ENCODE data around the gene PKP1. TPM values are rescaled to one million over a fixed set of nuclear protein-coding genes. Genes with fewer than 3 reads are reported as not detected.

Gene PKP1
- total RNA-seq, 1 donor from 2014 or later = not detected

GRCh38 chr1:201299968-201300367, 16.7 kb downstream of the PKP1 start:
- H3K27ac ChIP-seq = no peak overlapping the region
- no peaks in the 10 kb centered on the region for H3K9me3 ChIP-seq
- no peaks in the 10 kb centered on the region for H3K4me1 ChIP-seq
- intact Hi-C loops (cut with DNase I) = no loop called here
- no peaks in the 10 kb centered on the region for H3K27me3 ChIP-seq
- no peak overlapping the region for H3K4me3 ChIP-seq
- no peak for DNase-seq (ENCODE audit: low spot score in 2 of 2)
- TF ChIP-seq CTCF (IDR thresholded peaks at IDR 0.05) = no peak
- H3K36me3 ChIP-seq = no peaks in the 10 kb centered on the region

GRCh38 chr1:201300641-201301040, 17.3 kb downstream of the PKP1 start:
- DNase-seq (ENCODE audit: low spot score in 2 of 2) = no peak
- TF ChIP-seq CTCF (IDR thresholded peaks at IDR 0.05) = no peak

GRCh38 chr1:201302163-201303152, 19.2 kb downstream of the PKP1 start:
- no peak for DNase-seq (ENCODE audit: low spot score in 2 of 2)
- Histone ChIP-seq H3K27me3 (no peaks in the 10 kb centered on the region), H3K27ac (no peak overlapping the region), H3K4me1 (no peaks in the 10 kb centered on the region), H3K4me3 (no peak overlapping the region), H3K9me3 (no peaks in the 10 kb centered on the region), H3K36me3 (no peaks in the 10 kb centered on the region)
- TF ChIP-seq CTCF (IDR thresholded peaks at IDR 0.05) = no peak
- intact Hi-C loops (cut with DNase I) = no loop called here

More at GRCh38 chr1:201300641-201301040, 17.3 kb downstream of the PKP1 start:
- no peak overlapping the region for H3K4me3 ChIP-seq
- no peaks in the 10 kb centered on the region for H3K9me3 ChIP-seq
- H3K4me1 ChIP-seq = no peaks in the 10 kb centered on the region
- no peak overlapping the region for H3K27ac ChIP-seq
- intact Hi-C loops (cut with DNase I) = no loop called here
- no peaks in the 10 kb centered on the region for H3K27me3 ChIP-seq
- H3K36me3 ChIP-seq = no peaks in the 10 kb centered on the region

- no peak for DNase-seq (ENCODE audit: low spot score in 2 of 2)
- no peak overlapping the region for H3K4me3 ChIP-seq
- H3K27ac ChIP-seq = no peak overlapping the region
- no peaks in the 10 kb centered on the region for H3K4me1 ChIP-seq
- no peaks in the 10 kb centered on the region for H3K36me3 ChIP-seq
- TF ChIP-seq CTCF (IDR thresholded peaks at IDR 0.05) = no peak
- no peaks in the 10 kb centered on the region for H3K9me3 ChIP-seq
- H3K27me3 ChIP-seq = no peaks in the 10 kb centered on the region
- intact Hi-C loops (cut with DNase I) = no loop called here
Measured at GRCh38 chr1:201304126-201304525, 20.8 kb downstream of the PKP1 start.

- DNase-seq (ENCODE audit: low spot score in 2 of 2) = no peak
- H3K4me3 ChIP-seq = no peak overlapping the region
- no peak for TF ChIP-seq CTCF (IDR thresholded peaks at IDR 0.05)
- H3K27ac ChIP-seq = no peak overlapping the region
- no peaks in the 10 kb centered on the region for H3K9me3 ChIP-seq
- no peaks in the 10 kb centered on the region for H3K36me3 ChIP-seq
- H3K27me3 ChIP-seq = no peaks in the 10 kb centered on the region
- intact Hi-C loops (cut with DNase I) = no loop called here
- H3K4me1 ChIP-seq = no peaks in the 10 kb centered on the region
Measured at GRCh38 chr1:201305815-201306214, 22.5 kb downstream of the PKP1 start.
